ENCODE data around the gene NMNAT2.

Gene NMNAT2

GRCh38 chr1:183308719-183309118 is 109.5 kb downstream of the NMNAT2 start:
- DNase-seq = no peak

GRCh38 chr1:183306317-183307042 is 111.7 kb downstream of the NMNAT2 start:
- no peak for DNase-seq

- DNase-seq = no peak
Observed at GRCh38 chr1:183304440-183305107, 113.6 kb downstream of the NMNAT2 start.

GRCh38 chr1:183303901-183304300 is 114.3 kb downstream of the NMNAT2 start:
- DNase-seq = no peak

- DNase-seq = no peak
Observed at GRCh38 chr1:183303323-183303645, 114.9 kb downstream of the NMNAT2 start.

GRCh38 chr1:183302452-183303322 is 115.5 kb downstream of the NMNAT2 start:
- DNase-seq = no peak

GRCh38 chr1:183301239-183301638 is 116.9 kb downstream of the NMNAT2 start:
- no peak for DNase-seq

- DNase-seq = no peak
Observed at GRCh38 chr1:183300828-183301227, 117.4 kb downstream of the NMNAT2 start.

GRCh38 chr1:183300395-183300794 is 117.8 kb downstream of the NMNAT2 start:
- no peak for DNase-seq

- no peak for DNase-seq
Observed at GRCh38 chr1:183296782-183297181, 121.4 kb downstream of the NMNAT2 start.

GRCh38 chr1:183295521-183295920 is 122.7 kb downstream of the NMNAT2 start:
- DNase-seq = no peak

- DNase-seq = no peak
Observed at GRCh38 chr1:183293876-183294275, 124.3 kb downstream of the NMNAT2 start.

- no peak for DNase-seq
Observed at GRCh38 chr1:183293241-183293640, 124.9 kb downstream of the NMNAT2 start.

GRCh38 chr1:183291802-183292514 is 126.2 kb downstream of the NMNAT2 start:
- no peak for DNase-seq

GRCh38 chr1:183291216-183291762 is 126.9 kb downstream of the NMNAT2 start:
- DNase-seq = no peak

GRCh38 chr1:183290628-183291027 is 127.6 kb downstream of the NMNAT2 start:
- DNase-seq = no peak

GRCh38 chr1:183289051-183289496 is 129.1 kb downstream of the NMNAT2 start:
- no peak for DNase-seq

- DNase-seq = no peak
Observed at GRCh38 chr1:183288583-183288982, 129.6 kb downstream of the NMNAT2 start.

GRCh38 chr1:183287191-183287675 is 130.9 kb downstream of the NMNAT2 start:
- no peak for DNase-seq

- no peak for DNase-seq
Observed at GRCh38 chr1:183285746-183286145, 132.4 kb downstream of the NMNAT2 start.

- DNase-seq = no peak
Observed at GRCh38 chr1:183285256-183285655, 132.9 kb downstream of the NMNAT2 start.

GRCh38 chr1:183284086-183284485 is 134.1 kb downstream of the NMNAT2 start:
- no peak for DNase-seq

GRCh38 chr1:183283286-183283685 is 134.9 kb downstream of the NMNAT2 start:
- no peak for DNase-seq

Measured in activated CD4-positive, alpha-beta T cell treated with anti-CD3 and anti-CD28 coated beads, Interleukin-10, Interleukin-2, amounts not matched to agents 100 ng/mL and 50 ng/mL, durations not matched to agents 16 hours and 8 hours (primary cell).